Measurements from ENCODE around the gene STRIP1.

DNA sequence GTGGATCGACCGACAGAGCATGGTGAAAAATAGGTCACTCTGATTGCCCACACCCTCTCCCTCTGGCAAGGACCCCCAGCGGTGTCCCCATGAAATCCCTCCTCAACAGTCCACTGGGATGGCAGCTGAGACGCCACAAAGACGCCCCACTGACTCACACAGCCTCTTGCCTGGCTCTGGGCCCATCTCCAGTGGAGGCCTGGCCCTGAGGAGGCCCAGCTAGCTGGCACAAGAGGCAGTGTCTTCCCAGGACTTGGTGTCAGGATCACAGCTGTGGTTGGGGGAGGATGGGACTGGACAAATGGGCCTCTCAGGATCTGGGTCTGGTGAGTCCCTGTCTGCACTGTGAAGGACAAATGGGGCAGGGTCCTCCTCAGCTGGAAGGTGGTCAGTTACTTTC, 31.4 kb downstream of the STRIP1 start:
- TF ChIP-seq CBX8 (IDR thresholded peaks at IDR 0.05; ENCODE audit: borderline replicate concordance, low read depth, low read length) = no peak
- TF ChIP-seq CHD1 (IDR thresholded peaks at IDR 0.05; ENCODE audit: low read depth, low read length) = no peak
- TF ChIP-seq RXRA (IDR thresholded peaks at IDR 0.05; ENCODE audit: insufficient read depth, low read depth, low read length) = no peak
- TF ChIP-seq, protein P1, sequence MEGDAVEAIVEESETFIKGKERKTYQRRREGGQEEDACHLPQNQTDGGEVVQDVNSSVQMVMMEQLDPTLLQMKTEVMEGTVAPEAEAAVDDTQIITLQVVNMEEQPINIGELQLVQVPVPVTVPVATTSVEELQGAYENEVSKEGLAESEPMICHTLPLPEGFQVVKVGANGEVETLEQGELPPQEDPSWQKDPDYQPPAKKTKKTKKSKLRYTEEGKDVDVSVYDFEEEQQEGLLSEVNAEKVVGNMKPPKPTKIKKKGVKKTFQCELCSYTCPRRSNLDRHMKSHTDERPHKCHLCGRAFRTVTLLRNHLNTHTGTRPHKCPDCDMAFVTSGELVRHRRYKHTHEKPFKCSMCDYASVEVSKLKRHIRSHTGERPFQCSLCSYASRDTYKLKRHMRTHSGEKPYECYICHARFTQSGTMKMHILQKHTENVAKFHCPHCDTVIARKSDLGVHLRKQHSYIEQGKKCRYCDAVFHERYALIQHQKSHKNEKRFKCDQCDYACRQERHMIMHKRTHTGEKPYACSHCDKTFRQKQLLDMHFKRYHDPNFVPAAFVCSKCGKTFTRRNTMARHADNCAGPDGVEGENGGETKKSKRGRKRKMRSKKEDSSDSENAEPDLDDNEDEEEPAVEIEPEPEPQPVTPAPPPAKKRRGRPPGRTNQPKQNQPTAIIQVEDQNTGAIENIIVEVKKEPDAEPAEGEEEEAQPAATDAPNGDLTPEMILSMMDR (IDR thresholded peaks at IDR 0.05; ENCODE audit: control extremely low read depth in 1 of 3, insufficient read depth in 1 of 3, low read depth in 1 of 3, low read length in 3 of 3) = no peak
- TF ChIP-seq JUN (IDR thresholded peaks at IDR 0.05; ENCODE audit: low read depth, low read length) = no peak
- no peak for TF ChIP-seq EGR1 (IDR thresholded peaks at IDR 0.05; ENCODE audit: borderline replicate concordance, low read depth, low read length)
- TF ChIP-seq CEBPB (IDR thresholded peaks at IDR 0.05; ENCODE audit: low read depth, low read length) = no peak
- TF ChIP-seq TAF1 (IDR thresholded peaks at IDR 0.05; ENCODE audit: low read depth, low read length) = no peak
